HCT116 (cell line): ENCODE data around the gene DGKB. TPM values are rescaled to one million over a fixed set of nuclear protein-coding genes. Genes with fewer than 3 reads are reported as not detected.

Experiments
- ATAC-seq: fragments of 200-7000 bp; cut with Tn5 transposase; 2 replicates; pipeline ENCODE4 v1.9.1; 2020; ENCODE audit warnings: mild to moderate bottlenecking, moderate library complexity
- BruUV-seq: library from RNA; stranded (reverse); fragments of 400-500 nt; replicated peaks from 2 replicates; lab custom pipeline; 2021; lab: Mats Ljungman, UMichigan
- CTCF ChIA-PET: fragments of 300-600 bp; sonication (Branson Sonifier 250); formaldehyde crosslinking; loops from one replicate; lab custom pipeline; 2021; ENCODE audit warnings: antibody characterized with exemption; lab: Charles Lee
- POLR2A ChIA-PET: fragments of 300-600, 350-600 bp; sonication (Branson Sonifier 250); formaldehyde crosslinking; loops from one replicate; lab custom pipeline; 2021; ENCODE audit warnings: antibody characterized with exemption; lab: Charles Lee
- RAD21 ChIA-PET, 2 experiments: fragments of 300-600 bp; sonication (Branson Sonifier 250); formaldehyde crosslinking; loops; one replicate each; lab custom pipeline; 2023; ENCODE audit warnings: low total read pairs in 2 of 2; ENCODE audit not compliant: uncharacterized antibody in 2 of 2, unreplicated experiment in 2 of 2, low non-redundant PET in 1 of 2; lab: Charles Lee
- DNase-seq: peaks from one replicate; pipeline ENCODE4 v3.0.0-alpha.2; 2010; ENCODE audit warnings: low read depth, low spot score
- H2AFZ ChIP-seq: fragments of 200-600 bp; shearing (Covaris generic), sonication (generic); 2 replicates; pipeline ENCODE4 v1.6.1; 2017; ENCODE audit warnings: low read depth, mixed run types, mixed read lengths, antibody characterized with exemption, low read length; ENCODE audit not compliant: poor library complexity, severe bottlenecking
- H3K27ac ChIP-seq: 2 replicates; pipeline ENCODE4 v1.5.1; 2012; ENCODE audit warnings: low read depth, low read length
- H3K27me3 ChIP-seq: fragments of 200-600 bp; sonication (generic); 2 replicates; pipeline ENCODE4 v1.6.1; 2016; ENCODE audit warnings: mixed run types, low read length, mixed read lengths; ENCODE audit not compliant: insufficient read depth
- H3K36me3 ChIP-seq, 2 experiments: fragments of 200-500 bp in 1 of 2; fragments of 200-600 bp in 1 of 2; sonication (Bioruptor generic) in 1 of 2; sonication (generic) in 1 of 2; 2 replicates each; pipeline versions ENCODE4 v1.5.1 to v1.6.1; 2014 to 2016; ENCODE audit warnings: low read length in 2 of 2, inconsistent platforms in 1 of 2, mixed read lengths in 1 of 2, mixed run types in 1 of 2; ENCODE audit not compliant: insufficient read depth in 2 of 2, control insufficient read depth in 1 of 2
- H3K4me1 ChIP-seq, 2 experiments: fragments of 200-600 bp in 1 of 2; sonication (generic) in 1 of 2; 2 replicates each; pipeline versions ENCODE4 v1.5.1 to v1.6.1; 2012 to 2017; ENCODE audit warnings: low read length in 2 of 2, inconsistent platforms in 1 of 2, mild to moderate bottlenecking in 1 of 2, mixed read lengths in 1 of 2, mixed run types in 1 of 2, moderate library complexity in 1 of 2; ENCODE audit not compliant: insufficient read depth in 2 of 2, control insufficient read depth in 1 of 2
- H3K4me2 ChIP-seq: fragments of 200-600 bp; sonication (generic); 2 replicates; pipeline ENCODE4 v1.6.1; 2017; ENCODE audit warnings: mixed run types, low read length, mixed read lengths
- H3K4me3 ChIP-seq, 2 experiments: fragments of 200-600 bp in 1 of 2; sonication (generic) in 1 of 2; replicated peaks in 1 of 2; 2 replicates each; pipeline ENCODE4 v1.5.1; 2011 to 2016; ENCODE audit warnings: low read length in 2 of 2, control low read depth in 1 of 2, low read depth in 1 of 2, mild to moderate bottlenecking in 1 of 2, mixed read lengths in 1 of 2, mixed run types in 1 of 2
- H3K79me2 ChIP-seq: fragments of 200-600 bp; sonication (generic); 2 replicates; pipeline ENCODE4 v1.6.1; 2017; ENCODE audit warnings: mild to moderate bottlenecking, mixed run types, low read length, moderate library complexity, mixed read lengths; ENCODE audit not compliant: insufficient read depth
- H3K9ac ChIP-seq: fragments of 200-600 bp; sonication (generic); 2 replicates; pipeline ENCODE4 v1.6.1; 2016; ENCODE audit warnings: low read length, mixed read lengths
- H3K9me2 ChIP-seq: fragments of 200-600 bp; sonication (generic), shearing (Covaris generic); 2 replicates; pipeline ENCODE4 v1.6.1; 2017; ENCODE audit warnings: mixed run types, mild to moderate bottlenecking, moderate library complexity; ENCODE audit not compliant: insufficient read depth
- H3K9me3 ChIP-seq, 2 experiments: fragments of 200-500 bp in 1 of 2; fragments of 200-600 bp in 1 of 2; sonication (Bioruptor generic) in 1 of 2; sonication (generic) in 1 of 2; 2 replicates each; pipeline ENCODE4 v1.6.1; 2014 to 2017; ENCODE audit warnings: low read length in 2 of 2, mixed read lengths in 2 of 2, inconsistent platforms in 1 of 2, low read depth in 1 of 2, mild to moderate bottlenecking in 1 of 2, mixed run types in 1 of 2, moderate library complexity in 1 of 2; ENCODE audit not compliant: control insufficient read depth in 1 of 2, insufficient read depth in 1 of 2
- H4K20me1 ChIP-seq: fragments of 200-600 bp; sonication (generic), shearing (Covaris generic); 2 replicates; pipeline ENCODE4 v1.6.1; 2017; ENCODE audit warnings: mixed run types, mild to moderate bottlenecking, moderate library complexity; ENCODE audit not compliant: insufficient read depth
- CBX3 ChIP-seq: IDR thresholded peaks from 2 replicates; pipeline ENCODE4 v1.6.1; 2012; ENCODE audit warnings: low read depth
- CTCF ChIP-seq, 3 experiments: fragments of 200-600 bp in 1 of 3; sonication (generic) in 1 of 3; IDR thresholded peaks in 2 of 3; conservative IDR thresholded peaks in 1 of 3; 2 replicates each; pipeline ENCODE4 v1.5.1; 2012 to 2017; ENCODE audit warnings: low read depth in 2 of 3, low read length in 2 of 3, antibody characterized with exemption in 1 of 3, borderline replicate concordance in 1 of 3, control low read depth in 1 of 3, mild to moderate bottlenecking in 1 of 3, mixed read lengths in 1 of 3, mixed run types in 1 of 3, moderate library complexity in 1 of 3; ENCODE audit not compliant: insufficient read depth in 1 of 3
- EZH2 ChIP-seq: fragments of 200-600 bp; sonication (generic); IDR thresholded peaks from 2 replicates; pipeline ENCODE4 v1.6.1; 2017; ENCODE audit warnings: antibody characterized with exemption, mixed run types
- EZH2phosphoT487 ChIP-seq: fragments of 200-600 bp; IDR thresholded peaks from 2 replicates; pipeline ENCODE4 v1.6.1; 2018; ENCODE audit warnings: antibody characterized with exemption, borderline replicate concordance
- JUND ChIP-seq: IDR thresholded peaks from 2 replicates; pipeline ENCODE4 v1.6.1; 2012
- MAX ChIP-seq: IDR thresholded peaks from 2 replicates; pipeline ENCODE4 v1.6.1; 2012
- POLR2AphosphoS5 ChIP-seq: IDR thresholded peaks from 2 replicates; pipeline ENCODE4 v1.6.1; 2011; ENCODE audit warnings: mild to moderate bottlenecking, low read depth, low read length, moderate library complexity
- REST ChIP-seq: IDR thresholded peaks from 2 replicates; pipeline ENCODE4 v1.6.1; 2012; ENCODE audit warnings: low read depth
- SIN3A ChIP-seq: IDR thresholded peaks from 2 replicates; pipeline ENCODE4 v1.6.1; 2012; ENCODE audit warnings: low read depth
- SRF ChIP-seq: IDR thresholded peaks from 2 replicates; pipeline ENCODE4 v1.6.1; 2012; ENCODE audit warnings: low read depth
- YY1 ChIP-seq: IDR thresholded peaks from 2 replicates; pipeline ENCODE4 v1.6.1; 2011; ENCODE audit warnings: low read length, low read depth, moderate library complexity, mild to moderate bottlenecking; ENCODE audit not compliant: insufficient replicate concordance; ENCODE audit errors: extremely low read depth
- ZNF274 ChIP-seq: fragments of 200-500 bp; sonication (Bioruptor generic); IDR thresholded peaks from 2 replicates; pipeline ENCODE4 v1.6.1; 2014; ENCODE audit warnings: mild to moderate bottlenecking, low read depth, low read length, inconsistent platforms
- intact Hi-C: fragments of 100-400 bp; cut with micrococcal nuclease; formaldehyde crosslinking; loops from 2 replicates; pipeline ENCODE4 v1.10.0; 2022
- total RNA-seq: library from RNA; stranded (reverse); gene quantifications from one replicate; pipeline ENCODE4 v1.2.1, GENCODE V29; 2021; ENCODE audit not compliant: unreplicated experiment
- TF ChIP-seq, protein P1 (sequence below): IDR thresholded peaks from 2 replicates; pipeline ENCODE4 v1.6.1; 2012

DGKB gene
- total RNA-seq, 1 experiment from 2014 or later: 0.05 TPM

GRCh38 chr7:14908697-14909096 lies 6.1 kb upstream of the DGKB start (continued):
- no peak for TF ChIP-seq CTCF (IDR thresholded peaks at IDR 0.05 in 2 of 3, conservative IDR thresholded peaks at IDR 0.05 in 1 of 3; ENCODE audit: borderline replicate concordance in 1 of 3, insufficient read depth in 1 of 3, low read depth in 2 of 3, low read length in 2 of 3)
- TF ChIP-seq EZH2: no peak
- TF ChIP-seq REST: no peak
- no peak for TF ChIP-seq MAX
- no peak for TF ChIP-seq EZH2phosphoT487
- TF ChIP-seq, all 23 proteins: peak for 0

- H3K4me3 ChIP-seq: no peak overlapping the region
- no peak overlapping the region for H2AFZ ChIP-seq
- no peaks in the 10 kb centered on the region for H4K20me1 ChIP-seq
- H3K9me2 ChIP-seq: no peaks in the 10 kb centered on the region
- ChIA-PET POLR2A (no interaction called here), CTCF (no interaction called here), RAD21 (no interaction called here)
- no TSS peak for BruUV-seq
- no peaks in the 10 kb centered on the region for H3K9me3 ChIP-seq
- no peak overlapping the region for H3K9ac ChIP-seq
- H3K4me1 ChIP-seq: no peaks in the 10 kb centered on the region
- H3K79me2 ChIP-seq: no peaks in the 10 kb centered on the region
- DNase-seq (no peak), ATAC-seq (no peak)
- H3K27ac ChIP-seq: no peak overlapping the region
- no peaks in the 10 kb centered on the region for H3K36me3 ChIP-seq
- intact Hi-C loops: no loop called here
- H3K4me2 ChIP-seq: no peak overlapping the region
- H3K27me3 ChIP-seq: no peaks in the 10 kb centered on the region
- TF ChIP-seq JUND (no peak), EZH2phosphoT487 (no peak), CBX3 (no peak), ZNF274 (no peak), POLR2AphosphoS5 (no peak), CTCF (IDR thresholded peaks at IDR 0.05 in 2 of 3, conservative IDR thresholded peaks at IDR 0.05 in 1 of 3; ENCODE audit: borderline replicate concordance in 1 of 3, insufficient read depth in 1 of 3, low read depth in 2 of 3, low read length in 2 of 3) (no peak), MAX (no peak), YY1 (no peak), SRF (no peak), SIN3A (no peak)
- TF ChIP-seq, protein P1, sequence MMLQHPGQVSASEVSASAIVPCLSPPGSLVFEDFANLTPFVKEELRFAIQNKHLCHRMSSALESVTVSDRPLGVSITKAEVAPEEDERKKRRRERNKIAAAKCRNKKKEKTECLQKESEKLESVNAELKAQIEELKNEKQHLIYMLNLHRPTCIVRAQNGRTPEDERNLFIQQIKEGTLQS: no peak
Measured at GRCh38 chr7:14905764-14906163, 3.2 kb upstream of the DGKB start.
